HG03558 (cell line): ENCODE results near the gene POLR3E.
A peak's percentile ranks its signal among the peaks of the same experiment; 100 is the strongest.
"Not testable (repeated sequence)": the region's sequence is repeated elsewhere in the genome, so short reads cannot be mapped to it uniquely, and the experiment has no call there.

Source experiments
- ATAC-seq: cut with Tn5 transposase; IDR thresholded peaks from one replicate; pipeline ENCODE4 v1.9.1; 2021; ENCODE audit warnings: moderate number of reproducible peaks; ENCODE audit not compliant: unreplicated experiment; ENCODE audit errors: extremely low read depth

Gene POLR3E

GRCh38 chr16:22291860-22292318, 5.3 kb upstream of the POLR3E start:
- no peak for ATAC-seq

- ATAC-seq, result no peak
These were observed 4.9 kb upstream of the POLR3E start for GRCh38 chr16:22292320-22292719.

- no peak for ATAC-seq
These were observed 3.8 kb upstream of the POLR3E start for GRCh38 chr16:22293137-22294106.

GRCh38 chr16:22296225-22297113, 740 bp upstream of the POLR3E start:
- ATAC-seq, result no peak

GRCh38 chr16:22297871-22298733, 893 bp downstream of the POLR3E start:
- ATAC-seq, result peak; percentile 30

- ATAC-seq, result no peak
These were observed 1.8 kb downstream of the POLR3E start for GRCh38 chr16:22299036-22299435.

- no peak for ATAC-seq
These were observed 3.3 kb downstream of the POLR3E start for GRCh38 chr16:22300427-22301071.

GRCh38 chr16:22301423-22301822, 4.2 kb downstream of the POLR3E start:
- not testable (repeated sequence) for ATAC-seq

- ATAC-seq, result no peak
These were observed 5.7 kb downstream of the POLR3E start for GRCh38 chr16:22302776-22303363.

- ATAC-seq, result no peak
These were observed 7.2 kb downstream of the POLR3E start for GRCh38 chr16:22304411-22304810.

GRCh38 chr16:22306788-22307187, 9.6 kb downstream of the POLR3E start:
- ATAC-seq, result no peak

GRCh38 chr16:22307838-22308237, 10.6 kb downstream of the POLR3E start:
- no peak for ATAC-seq

- ATAC-seq, result no peak
These were observed 11.8 kb downstream of the POLR3E start for GRCh38 chr16:22308824-22309520.

- no peak for ATAC-seq
These were observed 14.3 kb downstream of the POLR3E start for GRCh38 chr16:22311520-22311919.

GRCh38 chr16:22312897-22313781, 15.9 kb downstream of the POLR3E start:
- ATAC-seq, result no peak

- no peak for ATAC-seq
These were observed 16.8 kb downstream of the POLR3E start for GRCh38 chr16:22313876-22314470.
